ENCODE measurements around the gene ZNF500.
A peak's percentile ranks its signal among the peaks of the same experiment; 100 is the strongest.

The ZNF500 gene

DNA sequence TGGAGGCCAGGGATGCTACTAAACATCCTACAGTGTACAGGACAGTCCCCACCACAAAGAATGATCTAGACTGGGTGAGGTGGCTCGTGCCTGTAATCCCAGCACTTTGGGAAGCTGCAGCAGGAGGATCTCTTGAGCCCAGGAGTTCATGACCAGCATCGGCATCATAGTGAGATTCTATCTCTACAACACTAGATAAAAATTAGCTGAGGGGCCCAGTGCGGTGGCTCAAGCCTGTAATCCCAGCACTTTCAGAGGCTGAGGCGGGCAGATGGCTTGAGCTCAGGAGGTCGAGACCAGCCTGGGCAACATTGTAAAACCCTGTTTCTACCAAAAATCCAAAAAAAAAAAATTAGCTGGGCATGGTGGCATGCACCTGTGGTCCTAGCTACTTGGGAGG is 5.4 kb upstream of the ZNF500 start:
- DNase-seq (ENCODE audit: low spot score), result no peak

DNA sequence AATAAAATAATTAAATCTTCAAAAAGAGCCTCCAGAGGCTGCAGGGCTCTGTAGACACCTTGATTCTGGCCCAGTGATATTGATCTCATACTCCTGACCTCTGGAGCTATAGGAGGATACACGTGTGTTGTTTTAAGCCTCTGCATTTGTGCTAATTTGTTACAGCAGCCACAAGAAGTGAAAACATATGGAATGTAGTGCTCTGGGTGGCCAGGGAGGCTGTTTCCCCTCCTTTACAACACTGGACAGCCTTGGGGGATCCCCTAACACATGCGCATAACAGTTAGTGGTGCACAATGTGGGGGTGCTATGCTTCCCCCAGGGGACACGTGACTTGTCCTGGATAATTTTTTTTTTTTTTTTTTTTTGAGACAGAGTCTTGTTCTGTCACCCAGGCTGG is 4.7 kb upstream of the ZNF500 start:
- no peak for DNase-seq (ENCODE audit: low spot score)

DNA sequence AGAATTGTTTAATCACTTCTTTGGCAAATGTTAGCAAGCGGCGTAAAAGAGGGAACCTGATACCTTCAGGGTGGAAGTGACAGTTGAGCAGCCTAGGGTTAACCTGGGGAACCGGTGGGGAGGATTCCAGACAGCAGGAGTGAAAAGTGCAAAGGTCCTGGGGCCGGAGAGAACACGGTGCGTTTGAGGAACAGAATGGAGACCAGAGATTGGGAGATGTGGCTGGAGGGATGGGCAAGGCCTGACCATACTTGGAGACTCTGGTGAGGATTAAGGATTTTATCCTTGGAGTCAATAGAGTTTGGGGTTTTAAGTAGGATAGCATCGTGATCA is 2.3 kb upstream of the ZNF500 start:
- DNase-seq (ENCODE audit: low spot score), result no peak

DNA sequence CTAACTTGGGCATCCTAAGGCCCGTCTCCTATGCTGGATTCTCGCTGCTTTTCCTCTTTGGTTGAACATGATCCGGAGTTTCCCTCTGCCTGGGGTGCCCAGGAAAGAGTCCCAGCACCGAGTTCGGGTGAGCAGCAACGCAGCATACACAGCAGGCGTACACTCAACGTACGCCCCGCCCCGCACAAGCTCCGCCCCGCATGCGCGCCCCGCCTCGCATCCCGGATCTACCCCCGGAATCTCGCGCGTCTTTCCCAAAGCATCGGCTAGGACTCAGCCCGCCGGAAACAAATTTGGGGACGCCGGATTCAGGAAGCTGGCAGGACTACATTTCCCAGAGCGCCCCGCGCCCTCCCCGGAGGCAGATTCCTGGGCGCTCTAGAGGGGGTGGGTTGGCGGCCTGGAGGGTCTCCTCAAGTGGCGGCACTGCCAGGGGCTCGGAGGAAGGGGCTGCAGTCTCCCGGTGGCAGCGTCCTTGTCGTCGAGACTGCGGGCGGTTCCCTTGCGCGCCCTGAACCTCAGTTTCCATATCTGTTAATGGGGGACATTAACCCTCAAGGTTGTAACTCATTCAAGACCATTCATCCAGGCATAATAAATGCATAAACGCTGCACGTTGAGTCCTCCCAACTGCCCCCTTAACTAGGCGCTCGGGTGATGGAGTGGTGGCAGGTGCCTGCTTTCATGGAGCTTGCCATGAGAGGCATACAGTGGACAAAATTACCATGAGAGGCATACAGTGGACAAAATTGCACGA is 1.8 kb upstream of the ZNF500 start:
- peak; percentile 99 for DNase-seq (ENCODE audit: low spot score)

DNA sequence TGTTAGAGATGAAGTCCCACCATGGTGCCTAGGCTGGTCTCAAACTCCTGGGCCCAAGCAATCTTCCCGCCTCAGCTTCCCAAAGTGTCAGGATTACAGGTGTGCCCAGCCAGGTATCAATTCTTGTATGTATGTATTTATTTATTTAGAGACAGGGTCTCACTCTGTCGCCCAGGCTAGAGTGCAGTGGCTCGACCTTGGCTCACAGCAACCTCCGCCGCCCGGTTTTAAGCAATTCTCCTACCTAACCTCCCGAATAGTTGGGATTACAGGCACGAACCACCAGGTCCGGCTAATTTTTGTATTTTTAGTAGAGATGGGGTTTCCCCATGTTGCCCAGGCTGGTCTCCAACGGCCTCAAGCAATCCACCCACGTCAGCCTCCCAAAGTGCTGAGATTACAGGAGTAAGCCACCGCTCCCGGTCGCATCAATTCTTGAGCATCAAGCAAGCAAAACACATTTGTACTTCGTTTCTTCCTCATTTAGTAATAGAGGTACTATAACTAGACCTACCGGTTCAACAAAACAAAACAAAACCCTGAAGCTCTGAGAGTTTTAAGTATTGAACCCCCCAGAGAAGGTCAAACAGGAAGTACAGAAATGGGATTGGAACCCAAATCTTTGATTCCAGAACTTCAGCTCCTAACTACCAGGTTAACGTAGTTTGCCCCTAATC is 1.0 kb upstream of the ZNF500 start:
- no peak for DNase-seq (ENCODE audit: low spot score)

DNA sequence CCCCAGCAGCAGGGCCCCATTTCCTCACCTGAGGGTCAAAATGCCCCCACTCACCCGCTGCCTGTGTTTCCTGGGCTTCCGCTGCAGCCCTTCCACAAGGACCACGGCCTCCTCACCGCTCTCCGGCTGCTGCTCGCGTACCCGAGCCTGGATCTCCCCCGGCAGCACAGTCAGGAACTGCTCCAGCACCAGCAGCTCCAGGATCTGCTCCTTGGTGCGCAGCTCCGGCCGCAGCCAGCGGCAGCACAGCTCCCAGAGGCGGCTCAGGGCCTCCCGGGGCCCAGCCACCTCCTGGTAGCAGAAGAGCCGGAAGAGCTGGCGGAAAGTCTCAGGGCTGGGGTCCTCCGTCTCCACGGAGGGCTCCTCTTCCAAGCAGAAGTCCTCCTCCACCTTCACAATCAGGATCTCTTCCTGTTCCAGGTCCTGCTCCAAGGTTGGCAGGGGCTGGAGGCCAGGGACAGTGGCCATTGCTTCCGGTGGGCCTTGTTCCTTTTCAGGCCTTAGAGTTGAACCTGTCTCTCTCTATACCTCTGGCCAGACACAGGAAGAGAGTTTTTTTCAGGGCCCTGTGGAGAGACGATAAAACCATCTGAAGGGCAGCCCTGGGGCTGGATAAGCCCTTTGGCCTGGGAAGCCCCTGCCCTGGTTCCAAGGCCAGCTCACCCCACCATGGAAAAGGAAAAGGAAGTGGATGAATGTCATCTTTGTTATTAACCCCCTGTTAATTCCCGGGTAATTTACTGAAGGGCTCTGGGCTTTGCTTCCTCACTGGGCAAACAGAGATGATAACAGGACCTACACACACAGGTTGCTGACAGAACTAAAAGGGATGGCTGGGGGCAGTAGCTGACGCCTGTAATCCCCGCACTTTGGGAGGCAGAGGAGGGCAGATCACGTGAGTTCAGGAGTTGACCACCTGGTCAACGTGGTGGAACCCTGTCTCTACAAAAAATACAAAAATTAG is 1.2 kb downstream of the ZNF500 start:
- DNase-seq (ENCODE audit: low spot score), result no peak

DNA sequence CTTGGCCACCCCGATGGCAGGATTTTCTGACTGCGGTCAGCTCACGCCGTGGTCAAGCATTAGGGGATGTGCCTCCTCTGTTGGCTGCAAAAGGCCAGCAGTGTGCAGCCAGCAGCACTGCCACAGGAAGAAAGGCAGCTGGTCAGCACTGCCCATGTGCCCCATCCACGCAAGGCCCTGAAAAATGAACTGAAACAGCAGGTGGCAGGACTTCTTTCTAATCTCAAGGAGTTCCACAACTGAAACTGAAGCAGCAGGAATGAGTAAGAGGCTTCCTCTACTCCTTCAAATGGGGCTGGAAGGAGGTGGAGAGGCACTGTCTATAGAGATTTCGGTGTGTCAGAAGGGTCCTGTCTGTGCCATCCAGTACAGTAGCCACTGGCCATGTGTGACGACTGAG is 3.2 kb downstream of the ZNF500 start:
- DNase-seq (ENCODE audit: low spot score), result no peak

DNA sequence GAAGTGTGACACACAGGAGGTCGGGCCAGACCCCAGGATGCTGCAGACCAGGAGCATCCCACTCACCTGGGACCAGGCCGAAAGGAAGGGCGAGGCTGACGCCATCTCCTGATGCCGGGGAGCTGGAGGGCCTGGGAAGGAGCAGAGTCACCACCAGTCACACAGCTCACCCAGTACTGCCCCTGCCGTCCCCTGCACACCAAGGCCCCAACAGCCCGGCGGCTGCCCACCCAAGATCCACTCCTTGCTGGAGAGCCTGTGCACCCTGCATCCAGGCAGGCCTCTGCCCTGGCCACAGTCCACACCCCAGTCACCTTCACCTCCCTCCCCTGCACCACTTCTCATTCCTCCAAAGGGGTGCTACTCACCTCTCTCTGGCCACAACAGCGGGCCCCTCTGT is 4.8 kb downstream of the ZNF500 start:
- no peak for DNase-seq (ENCODE audit: low spot score)

DNA sequence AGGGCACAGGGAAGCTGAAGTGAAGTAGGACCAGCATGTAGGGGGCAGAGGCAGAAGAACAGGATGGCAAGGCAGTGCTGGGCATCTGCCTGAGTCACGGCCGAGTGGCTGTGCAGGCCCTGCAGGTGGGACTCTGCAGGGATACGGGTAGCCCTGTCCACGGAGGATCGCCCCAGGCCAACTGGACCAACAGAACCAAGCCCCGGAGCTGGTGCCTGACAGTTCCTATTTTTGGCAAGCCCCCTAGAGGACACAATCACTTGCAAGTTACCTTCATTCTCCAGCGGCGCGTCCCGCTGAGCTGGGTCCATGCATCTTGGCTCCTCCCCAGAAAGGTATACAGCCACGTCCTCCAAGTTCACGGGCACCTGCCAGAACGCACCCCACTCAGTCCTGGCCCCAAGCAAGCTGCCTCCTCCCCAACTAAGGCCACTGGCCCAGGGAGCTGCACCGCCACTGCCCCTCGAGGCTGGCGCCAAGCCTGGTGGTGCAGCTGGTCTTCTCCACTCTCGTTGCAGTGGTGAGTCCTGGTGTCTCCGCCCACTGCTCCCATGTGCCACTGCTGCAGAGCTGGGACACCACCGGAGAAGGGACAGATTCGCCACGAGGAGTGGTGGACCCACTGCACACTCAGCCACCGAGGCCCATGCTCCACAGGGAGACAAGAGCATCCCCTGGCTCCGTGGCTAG is 6.6 kb downstream of the ZNF500 start:
- DNase-seq (ENCODE audit: low spot score), result no peak

DNA sequence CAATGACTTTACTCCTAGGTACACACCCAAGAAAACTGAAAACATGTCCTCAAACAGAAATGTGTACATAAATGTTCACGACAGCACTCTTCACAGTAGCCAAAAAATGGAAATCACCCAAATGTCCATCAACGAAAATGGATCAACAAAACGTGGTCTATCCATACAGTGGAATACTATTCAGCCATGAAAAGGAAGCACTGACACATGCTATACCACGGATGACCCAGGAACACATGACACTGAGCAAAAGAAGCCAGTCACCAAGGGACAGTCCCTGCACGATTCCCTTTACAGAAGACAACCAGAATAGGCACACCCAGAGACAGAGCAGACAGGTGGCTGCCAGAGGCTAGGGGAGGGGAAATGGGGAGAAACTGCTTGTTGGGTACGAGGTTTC is 11.3 kb downstream of the ZNF500 start:
- no peak for DNase-seq (ENCODE audit: low spot score)

DNA sequence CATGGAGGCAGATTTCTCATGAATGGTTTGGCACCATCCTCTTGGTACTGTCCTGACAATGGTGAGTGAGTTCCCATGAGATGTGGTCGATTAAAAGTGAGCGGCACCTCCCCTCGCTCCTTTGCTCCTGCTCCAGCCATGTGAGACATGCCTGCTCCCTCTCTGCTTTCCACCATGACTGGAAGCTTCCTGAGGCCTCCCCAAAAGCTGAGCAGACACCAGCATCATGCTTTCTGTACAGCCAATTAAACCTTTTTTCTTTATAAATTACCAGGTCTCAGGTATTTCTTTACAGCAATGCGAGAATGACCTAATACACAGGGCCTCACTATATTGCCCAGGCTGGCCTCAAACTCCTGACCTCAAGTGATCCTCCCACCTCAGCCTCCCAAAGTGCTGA is 12.1 kb downstream of the ZNF500 start:
- no peak for DNase-seq (ENCODE audit: low spot score)

DNA sequence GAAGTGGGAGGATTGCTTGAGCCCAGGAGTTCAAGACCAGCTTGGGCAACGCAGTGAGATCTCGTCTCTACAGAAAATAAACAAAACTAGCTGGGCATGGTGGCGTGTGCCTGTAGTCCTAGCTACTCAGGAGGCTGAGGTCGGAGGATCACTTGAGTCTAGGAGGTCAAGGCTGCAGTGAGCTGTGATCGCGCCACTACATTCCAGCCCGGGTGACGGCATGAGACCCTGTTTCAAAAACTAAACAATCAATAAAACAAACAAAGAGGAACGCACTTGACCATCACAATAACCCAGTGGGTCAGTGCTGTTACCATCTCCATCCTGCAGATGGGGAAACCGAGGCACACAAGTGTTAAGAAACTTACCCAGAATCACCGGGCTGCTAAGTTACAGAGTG is 13.7 kb downstream of the ZNF500 start:
- no peak for DNase-seq (ENCODE audit: low spot score)

DNA sequence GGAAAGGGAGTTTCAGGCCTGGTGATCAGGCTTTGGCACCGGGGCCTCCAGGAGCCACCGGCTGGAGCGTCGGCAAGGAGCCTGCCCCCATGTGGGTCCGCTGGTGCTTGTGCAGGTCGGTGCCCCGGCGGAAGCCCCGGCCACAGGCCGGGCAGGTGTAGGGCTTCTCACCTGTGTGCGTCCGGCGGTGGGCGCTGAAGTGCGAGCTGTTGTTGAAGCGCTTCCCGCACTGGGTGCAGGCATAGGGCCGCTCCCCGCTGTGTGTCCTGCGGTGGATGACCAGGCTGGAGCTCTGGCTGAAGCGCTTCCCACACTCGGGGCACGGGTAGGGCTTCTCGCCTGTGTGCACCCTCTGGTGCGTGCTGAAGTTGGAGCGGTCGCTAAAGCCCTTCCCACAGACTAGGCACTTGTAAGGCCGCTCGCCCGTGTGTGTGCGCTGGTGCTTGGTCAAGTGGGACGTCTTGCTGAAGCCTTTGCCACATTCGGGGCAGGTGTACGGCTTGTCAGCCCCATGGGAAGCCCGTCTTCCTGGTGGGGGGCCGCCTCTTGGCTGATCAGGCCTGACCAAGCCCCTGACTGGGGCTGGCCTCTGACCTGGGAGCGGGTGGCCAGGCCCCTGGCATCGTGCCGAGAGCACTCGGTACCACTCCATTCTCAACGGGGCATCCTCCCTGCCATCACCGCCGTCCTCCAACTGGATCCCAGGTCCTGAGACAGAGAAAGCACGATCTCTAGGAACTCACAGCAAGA is 14.4 kb downstream of the ZNF500 start:
- no peak for DNase-seq (ENCODE audit: low spot score)

DNA sequence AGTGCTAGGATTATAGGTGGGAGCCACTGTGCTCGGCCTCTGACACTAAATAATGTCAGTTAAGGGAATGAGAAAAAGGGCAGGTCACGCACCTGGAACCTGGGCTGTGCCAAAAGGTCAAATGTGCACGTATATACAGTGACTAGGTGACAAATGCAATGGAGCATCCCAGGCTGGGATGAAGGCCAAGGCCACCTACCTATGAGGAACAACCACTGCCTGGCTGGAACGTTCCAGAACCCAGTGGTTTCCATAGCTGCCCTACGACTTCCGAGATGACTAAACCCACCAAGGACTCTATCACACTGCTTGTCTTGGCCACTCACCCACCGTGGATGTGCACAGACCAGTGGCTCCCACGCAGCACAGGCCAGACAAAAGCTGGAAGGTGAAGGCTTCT is 16.1 kb downstream of the ZNF500 start:
- no peak for DNase-seq (ENCODE audit: low spot score)

DNA sequence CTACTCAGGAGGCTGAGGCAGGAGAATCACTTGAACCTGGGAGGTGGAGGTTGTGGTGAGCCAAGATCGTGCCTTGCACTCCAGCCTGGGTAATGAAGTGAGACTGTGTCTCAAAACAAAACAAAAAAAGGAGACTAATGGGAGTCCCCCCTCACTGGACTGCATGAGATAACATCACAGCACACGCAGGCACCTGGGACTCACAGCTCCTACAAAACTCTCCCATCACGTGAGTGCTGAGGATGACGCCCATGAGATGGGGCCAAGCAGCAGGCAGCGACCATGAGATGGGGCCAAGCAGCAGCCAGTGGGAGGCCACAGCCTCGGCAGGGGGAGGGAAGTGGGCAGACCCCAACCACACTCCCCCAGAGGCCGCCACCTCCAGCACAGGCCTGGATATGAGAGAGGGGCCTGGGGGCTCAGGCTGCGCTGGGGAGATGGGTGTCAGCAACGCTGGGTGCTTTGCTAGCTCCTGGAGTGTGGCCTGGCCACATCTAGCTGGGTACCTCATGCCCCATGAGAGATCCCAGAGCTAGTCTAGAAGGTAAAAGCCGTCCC is 17.2 kb downstream of the ZNF500 start:
- DNase-seq (ENCODE audit: low spot score), result no peak

DNA sequence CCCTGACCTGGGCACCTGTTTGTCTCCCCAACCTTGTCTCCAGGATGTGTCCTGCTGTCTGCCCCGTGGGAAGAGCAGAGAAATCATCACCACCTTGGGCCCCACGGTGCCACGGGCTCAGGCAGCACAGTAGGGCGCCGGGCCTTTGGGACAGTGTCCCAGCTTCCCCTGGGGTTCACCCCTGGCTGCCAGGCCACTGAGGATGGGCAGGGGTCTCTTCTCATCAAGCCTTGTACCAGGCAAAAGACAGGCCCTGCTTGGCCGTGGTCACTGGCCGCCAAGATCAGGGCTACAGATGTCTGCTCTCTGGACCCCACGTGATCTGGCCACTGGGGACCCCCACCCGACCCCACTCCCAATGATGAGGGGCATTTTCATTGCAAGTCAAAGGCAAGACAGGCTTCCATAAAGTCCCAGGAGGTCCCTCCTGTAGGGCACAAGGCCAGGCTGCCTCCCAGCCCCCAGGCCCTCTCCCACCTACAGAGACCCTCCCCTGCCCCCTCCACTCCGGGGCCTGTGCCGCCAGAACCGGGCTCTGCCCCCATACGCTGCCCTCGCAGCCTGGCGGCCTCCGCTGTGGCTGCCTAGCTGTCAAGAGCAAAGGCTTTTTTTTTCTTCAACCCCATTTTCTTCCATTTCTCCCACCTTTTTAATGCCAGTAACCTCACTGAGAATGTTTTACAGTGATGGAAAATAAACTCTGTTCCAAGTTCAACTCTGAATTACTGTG is 18.1 kb downstream of the ZNF500 start:
- no peak for DNase-seq (ENCODE audit: low spot score)

DNA sequence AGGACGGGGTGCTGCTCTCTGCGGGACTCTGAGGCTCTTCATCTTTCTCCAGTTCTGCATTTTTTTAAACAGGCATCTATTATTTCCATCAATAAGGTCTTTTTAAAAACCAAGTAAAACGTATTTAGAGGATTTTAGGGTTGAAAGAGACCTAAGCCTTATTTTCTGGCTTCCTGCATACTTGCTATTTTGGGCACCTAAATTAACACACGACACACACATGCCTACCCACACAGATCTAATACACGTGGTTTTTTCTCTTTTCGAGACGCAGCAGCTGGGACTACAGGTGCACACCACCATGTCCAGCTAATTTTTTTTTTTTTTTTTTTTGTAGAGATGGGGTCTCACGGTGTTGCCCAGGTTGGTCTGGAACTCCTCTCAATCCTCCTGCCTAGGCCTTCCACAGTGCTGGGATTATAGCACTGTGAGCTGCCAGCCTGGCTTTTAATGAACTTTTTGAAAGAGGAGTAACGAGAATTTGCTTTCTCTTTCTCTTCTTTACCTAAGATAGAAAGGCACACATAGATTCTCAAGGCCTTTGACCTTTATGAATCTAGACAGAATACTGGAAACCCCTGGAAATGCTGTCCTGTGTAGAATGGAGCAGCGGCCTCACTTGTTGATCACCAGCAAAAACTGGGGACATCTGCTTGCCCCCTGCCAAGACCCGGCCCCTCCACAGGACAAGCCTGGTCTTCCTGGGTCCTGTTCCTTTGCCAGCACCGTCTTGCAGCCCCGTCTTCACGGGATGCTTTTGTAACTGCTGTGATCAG is 18.9 kb downstream of the ZNF500 start:
- no peak for DNase-seq (ENCODE audit: low spot score)

DNA sequence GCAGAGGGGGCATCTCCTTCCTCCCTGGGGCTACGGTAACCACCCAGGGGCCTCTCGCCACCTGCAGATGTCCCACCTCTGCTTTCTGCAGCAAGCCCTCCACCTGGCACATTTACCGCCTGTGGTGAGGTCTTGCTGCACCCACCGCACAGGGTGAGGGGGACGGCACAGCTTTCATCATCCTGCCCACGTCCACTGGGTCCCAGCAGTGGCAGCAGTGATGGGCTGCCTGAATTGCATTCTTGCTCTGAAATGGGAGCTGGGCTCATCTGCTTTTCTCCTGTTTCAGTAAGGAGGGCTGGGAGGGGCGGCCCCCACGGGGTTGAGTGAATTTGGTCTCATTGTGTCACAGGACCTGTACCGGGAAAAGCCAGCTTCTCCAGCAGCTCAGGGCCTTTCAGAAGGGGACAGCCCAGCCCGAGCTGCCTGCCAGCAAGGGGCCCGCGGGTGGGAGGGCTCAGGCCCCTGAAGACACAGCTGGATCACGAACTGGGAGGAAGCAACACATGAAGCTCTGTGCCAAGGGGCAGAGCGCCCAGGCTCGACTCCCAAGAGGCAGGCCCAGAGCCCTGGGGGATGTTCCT is 19.9 kb downstream of the ZNF500 start:
- DNase-seq (ENCODE audit: low spot score), result no peak

DNA sequence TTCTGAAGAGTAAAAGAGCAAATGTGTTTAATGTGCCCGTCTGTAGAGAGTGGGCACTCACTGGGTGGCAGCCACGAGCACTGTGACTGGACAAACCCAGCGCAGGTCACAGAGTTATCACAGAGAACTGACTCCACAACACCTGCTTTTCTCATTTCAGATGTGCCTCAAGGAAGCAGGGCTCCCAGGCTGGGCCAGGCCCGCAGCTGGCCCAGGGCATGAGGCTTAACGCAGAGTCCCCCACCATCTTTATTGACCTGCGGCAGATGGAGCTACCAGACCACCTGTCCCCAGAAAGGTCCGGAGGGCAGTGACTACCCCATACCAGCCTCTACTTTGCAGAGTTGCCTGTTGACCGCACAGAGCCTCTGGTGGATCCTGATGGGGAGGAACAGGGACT is 20.7 kb downstream of the ZNF500 start:
- no peak for DNase-seq (ENCODE audit: low spot score)

DNA sequence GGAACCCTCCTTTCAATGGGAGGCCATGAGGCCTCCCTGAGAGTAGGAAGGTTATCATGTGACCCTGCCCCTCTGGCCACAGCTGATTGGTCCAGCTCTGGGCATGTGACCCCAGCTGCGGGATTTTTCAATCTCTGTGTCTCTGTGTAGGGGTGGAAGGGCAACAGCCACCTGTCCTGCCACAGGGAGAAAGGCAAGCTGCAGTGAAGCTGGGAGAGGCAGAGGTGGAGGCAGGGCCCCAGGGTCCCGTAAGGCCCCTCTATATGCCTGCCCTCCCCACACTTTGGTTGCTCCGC is 21.7 kb downstream of the ZNF500 start:
- no peak for DNase-seq (ENCODE audit: low spot score)
